Body of pancreas (tissue), 4 donors: ENCODE results near the gene CHSY1. TPM values are rescaled to one million over a fixed set of nuclear protein-coding genes. Genes with fewer than 3 reads are reported as not detected.
A peak's percentile ranks its signal among the peaks of the same experiment; 100 is the strongest.

ENCODE experiments used
- ATAC-seq: fragments of 150-250 bp; one replicate; pipeline ENCODE4 v1.9.1; 2016
- DNase-seq, 4 donors: peaks; one replicate each; pipeline ENCODE4 v3.0.0-alpha.2; 2019
- H3K27ac ChIP-seq, 4 donors: fragments of 200-600 bp; sonication (generic); 1 replicate in 3 of 4; 2 replicates in 1 of 4; pipeline versions ENCODE4 v1.5.1 to v1.6.1; 2016 to 2019; ENCODE audit warnings: mild to moderate bottlenecking in 1 of 4, mixed read lengths in 1 of 4, moderate library complexity in 1 of 4
- H3K27me3 ChIP-seq, 2 donors: fragments of 200-600 bp; sonication (generic); one replicate each; pipeline ENCODE4 v1.6.0; 2016; ENCODE audit warnings: mild to moderate bottlenecking in 1 of 2
- H3K36me3 ChIP-seq, 2 donors: fragments of 200-600 bp; sonication (generic); replicated peaks in 1 of 2; 2 replicates each; pipeline ENCODE4 v1.5.1; 2016; ENCODE audit warnings: low read depth in 2 of 2; ENCODE audit not compliant: insufficient read depth in 1 of 2
- H3K4me1 ChIP-seq: fragments of 200-600 bp; sonication (generic); one replicate; pipeline ENCODE4 v1.6.0; 2016
- H3K4me3 ChIP-seq, 2 donors: fragments of 200-600 bp; sonication (generic); 1 replicate in 1 of 2; 2 replicates in 1 of 2; pipeline ENCODE4 v1.5.1; 2016 to 2019
- H3K9me3 ChIP-seq, 3 donors: fragments of 200-600 bp; sonication (generic); 1 replicate in 2 of 3; 2 replicates in 1 of 3; pipeline ENCODE4 v1.5.1; 2016
- POLR2A ChIP-seq, 3 donors: fragments of 450-650 bp; IDR thresholded peaks; one replicate each; pipeline ENCODE4 v1.6.1; 2016; ENCODE audit warnings: antibody characterized with exemption in 3 of 3, mild to moderate bottlenecking in 2 of 3
- WGBS, 2 donors: methylation state at CpG; one replicate each; pipeline ENCODE4 v1.1.5; 2017; 5-methylcytosine and 5-hydroxymethylcytosine counted together
- intact Hi-C: fragments of 100-400 bp; cut with DNase I; formaldehyde crosslinking; loops from one replicate; pipeline ENCODE4 v1.15.1; 2023
- total RNA-seq, 2 donors: library from RNA; depleted of rRNA; stranded (reverse); fragments of >200 nt; gene quantifications; one replicate each; pipeline ENCODE4 v1.1.0, GENCODE V29; 2016
- TF ChIP-seq, protein P1 (sequence below), 7 experiments: fragments of 450-650 bp in 4 of 7; fragments of 200-600 bp in 3 of 7; sonication (generic) in 3 of 7; IDR thresholded peaks; one replicate each; pipeline ENCODE4 v1.5.1; 2016 to 2019; ENCODE audit warnings: antibody characterized with exemption in 7 of 7

CHSY1 gene
- total RNA-seq, 2 donors from 2014 or later = 7.8 to 12.2 TPM

DNA sequence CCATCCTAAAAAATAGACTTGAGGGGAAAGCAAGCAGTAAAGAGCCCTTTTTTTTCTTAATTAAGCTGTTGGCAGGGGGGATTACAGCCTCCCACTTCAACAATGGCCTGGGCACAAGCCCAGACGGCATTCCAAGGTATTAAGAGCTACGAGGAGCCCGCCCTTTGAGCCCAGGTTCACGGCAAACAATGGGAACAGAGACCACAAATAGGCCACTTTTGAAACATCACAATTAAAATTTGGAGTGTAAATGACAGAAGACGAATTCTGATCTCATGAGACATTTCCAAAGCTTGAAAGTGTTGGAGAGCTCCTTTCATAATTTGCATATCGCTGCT is 8.9 kb downstream of the CHSY1 start:
- Histone ChIP-seq H3K27ac (no peak overlapping the region), H3K27me3 (no peaks in the 10 kb centered on the region), H3K36me3 (no peaks in the 10 kb centered on the region), H3K9me3 (no peaks in the 10 kb centered on the region), H3K4me1 (peaks cover 11% of the 10 kb centered on the region), H3K4me3 (no peak overlapping the region)
- no peak for DNase-seq
- intact Hi-C loops = no loop called here
- 72 to 82% methylated on average over 6 of the region's 6 CpGs for WGBS, 2 donors
- no peak for TF ChIP-seq POLR2A (IDR thresholded peaks at IDR 0.05)
- TF ChIP-seq, protein P1, sequence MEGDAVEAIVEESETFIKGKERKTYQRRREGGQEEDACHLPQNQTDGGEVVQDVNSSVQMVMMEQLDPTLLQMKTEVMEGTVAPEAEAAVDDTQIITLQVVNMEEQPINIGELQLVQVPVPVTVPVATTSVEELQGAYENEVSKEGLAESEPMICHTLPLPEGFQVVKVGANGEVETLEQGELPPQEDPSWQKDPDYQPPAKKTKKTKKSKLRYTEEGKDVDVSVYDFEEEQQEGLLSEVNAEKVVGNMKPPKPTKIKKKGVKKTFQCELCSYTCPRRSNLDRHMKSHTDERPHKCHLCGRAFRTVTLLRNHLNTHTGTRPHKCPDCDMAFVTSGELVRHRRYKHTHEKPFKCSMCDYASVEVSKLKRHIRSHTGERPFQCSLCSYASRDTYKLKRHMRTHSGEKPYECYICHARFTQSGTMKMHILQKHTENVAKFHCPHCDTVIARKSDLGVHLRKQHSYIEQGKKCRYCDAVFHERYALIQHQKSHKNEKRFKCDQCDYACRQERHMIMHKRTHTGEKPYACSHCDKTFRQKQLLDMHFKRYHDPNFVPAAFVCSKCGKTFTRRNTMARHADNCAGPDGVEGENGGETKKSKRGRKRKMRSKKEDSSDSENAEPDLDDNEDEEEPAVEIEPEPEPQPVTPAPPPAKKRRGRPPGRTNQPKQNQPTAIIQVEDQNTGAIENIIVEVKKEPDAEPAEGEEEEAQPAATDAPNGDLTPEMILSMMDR (IDR thresholded peaks at IDR 0.05) = no peak
- ATAC-seq = peak; percentile 9

DNA sequence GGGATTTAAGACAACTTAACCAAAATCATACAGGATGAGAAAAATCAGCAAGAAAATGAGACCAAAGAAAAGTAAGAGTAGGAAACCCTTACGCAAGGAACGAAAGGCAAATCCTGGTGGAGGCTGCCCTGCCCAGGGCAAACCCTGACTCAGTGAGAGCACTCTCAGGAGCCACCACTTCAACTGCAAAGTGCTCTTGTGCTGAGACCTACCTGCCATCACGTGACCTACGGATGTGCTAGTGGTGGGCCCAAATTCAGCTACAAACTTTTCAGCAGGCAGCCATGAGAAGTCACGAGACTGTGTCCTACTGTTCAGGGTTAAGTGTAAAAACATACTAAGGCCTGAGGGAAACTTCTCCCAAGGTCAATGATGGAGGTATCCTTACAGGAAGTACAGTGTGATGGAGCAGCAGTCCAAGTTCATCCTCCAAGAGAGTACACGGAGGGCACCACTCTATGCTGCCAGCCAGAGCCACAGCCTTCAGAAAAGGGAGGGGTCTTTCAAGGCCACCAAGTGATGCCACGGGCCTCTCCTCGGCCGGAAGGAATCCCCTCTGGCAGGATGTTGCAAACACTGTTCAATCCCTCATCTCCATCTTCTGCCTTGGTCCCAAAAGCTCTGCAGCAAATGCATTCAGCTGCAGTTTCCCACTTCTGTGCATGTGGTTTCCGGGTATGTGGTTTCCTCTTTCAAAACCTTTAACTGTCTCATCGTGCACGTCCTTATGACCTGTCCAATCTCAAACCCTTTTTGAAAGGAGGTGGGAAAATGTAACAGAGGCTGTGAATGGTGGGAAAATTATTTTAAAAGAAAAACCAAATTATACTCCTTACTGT is 9.5 kb downstream of the CHSY1 start:
- H3K9me3 ChIP-seq = no peaks in the 10 kb centered on the region
- WGBS, 2 donors = 58 to 67% methylated on average over 12 of the region's 12 CpGs
- intact Hi-C loops = no loop called here
- H3K27me3 ChIP-seq = no peaks in the 10 kb centered on the region
- ATAC-seq (peak; percentile 33), DNase-seq (peak in 1 of 4 donors; percentile 44)
- TF ChIP-seq, protein P1 (IDR thresholded peaks at IDR 0.05) = no peak
- TF ChIP-seq POLR2A (IDR thresholded peaks at IDR 0.05) = no peak
- H3K4me1 ChIP-seq = peaks cover 11% of the 10 kb centered on the region
- H3K4me3 ChIP-seq = no peak overlapping the region
- no peak overlapping the region for H3K27ac ChIP-seq
- H3K36me3 ChIP-seq = no peaks in the 10 kb centered on the region

DNA sequence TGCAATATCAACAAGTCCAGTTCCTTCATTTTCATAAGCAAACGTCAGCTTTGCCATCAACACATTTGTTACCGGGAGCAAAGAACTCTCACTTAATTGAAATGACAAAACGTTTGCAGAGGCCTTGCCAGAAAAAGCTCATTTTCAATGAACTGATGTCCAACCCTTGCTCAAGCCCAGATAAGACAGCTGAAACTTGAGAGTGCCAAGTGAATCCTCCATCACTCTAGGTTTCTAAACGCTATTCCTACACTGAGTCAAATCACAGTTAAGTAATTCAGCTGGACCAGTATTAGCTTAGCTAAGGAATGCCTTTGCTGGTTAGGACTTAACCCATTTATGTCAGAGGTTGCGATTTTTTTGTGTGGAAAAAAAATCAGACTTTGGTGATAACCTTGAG is 11.5 kb downstream of the CHSY1 start:
- H3K27ac ChIP-seq = no peak overlapping the region
- H3K27me3 ChIP-seq = no peaks in the 10 kb centered on the region
- no peak for DNase-seq
- H3K4me1 ChIP-seq = peaks cover 11% of the 10 kb centered on the region
- TF ChIP-seq, protein P1 (IDR thresholded peaks at IDR 0.05) = no peak
- TF ChIP-seq POLR2A (IDR thresholded peaks at IDR 0.05) = no peak
- H3K9me3 ChIP-seq = no peaks in the 10 kb centered on the region
- intact Hi-C loops = no loop called here
- peak; percentile 26 for ATAC-seq
- no peak overlapping the region for H3K4me3 ChIP-seq
- no peaks in the 10 kb centered on the region for H3K36me3 ChIP-seq
- 42 to 52% methylated on average over 5 of the region's 5 CpGs for WGBS, 2 donors

DNA sequence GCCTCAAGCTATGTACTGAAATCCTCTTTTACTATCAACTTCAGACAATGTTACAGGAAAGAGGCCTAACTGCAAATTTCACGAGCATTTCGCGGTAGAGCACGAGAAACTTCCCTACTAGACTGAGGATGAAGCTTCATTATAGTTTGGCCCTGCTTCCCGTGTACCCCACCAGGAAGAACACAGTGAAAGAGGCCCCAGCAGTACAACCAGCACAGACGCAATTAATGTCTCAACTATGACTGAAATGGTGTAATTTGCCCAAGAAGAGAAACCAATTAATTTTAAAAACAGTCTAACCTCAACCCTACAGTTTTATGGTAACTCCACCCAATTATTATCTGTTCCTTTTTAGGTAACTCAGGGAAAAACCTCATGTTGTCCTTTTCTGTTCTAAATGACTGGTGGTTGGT is 12.1 kb downstream of the CHSY1 start:
- ATAC-seq (no peak), DNase-seq (no peak)
- TF ChIP-seq, protein P1 (IDR thresholded peaks at IDR 0.05) = no peak
- TF ChIP-seq POLR2A (IDR thresholded peaks at IDR 0.05) = no peak
- Histone ChIP-seq H3K4me1 (peaks cover 11% of the 10 kb centered on the region), H3K36me3 (no peaks in the 10 kb centered on the region), H3K9me3 (no peaks in the 10 kb centered on the region), H3K27ac (no peak overlapping the region), H3K27me3 (no peaks in the 10 kb centered on the region), H3K4me3 (no peak overlapping the region)
- WGBS, 2 donors = 62 to 89% methylated on average over 6 of the region's 6 CpGs
- intact Hi-C loops = no loop called here

DNA sequence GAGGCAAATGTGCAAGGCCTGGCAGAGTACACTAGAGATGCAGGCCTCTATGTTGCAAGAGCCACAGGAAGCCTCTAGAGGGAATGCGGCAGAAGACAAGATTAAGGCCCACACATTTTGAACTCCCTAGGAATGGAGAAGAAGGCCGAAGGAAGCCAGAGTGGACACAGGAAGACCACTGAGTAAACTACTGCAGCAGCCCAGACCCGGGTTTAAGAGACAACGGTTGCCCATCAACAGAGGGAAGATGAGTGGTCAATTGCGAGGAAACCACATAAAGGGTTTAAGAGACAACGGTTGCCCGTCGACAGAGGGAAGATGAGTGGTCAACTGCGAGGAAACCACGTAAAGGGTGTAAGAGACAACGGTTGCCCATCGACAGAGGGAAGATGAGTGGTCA is 14.6 kb downstream of the CHSY1 start:
- H3K4me3 ChIP-seq = no peak overlapping the region
- no peaks in the 10 kb centered on the region for H3K9me3 ChIP-seq
- H3K27me3 ChIP-seq = no peaks in the 10 kb centered on the region
- H3K27ac ChIP-seq = no peak overlapping the region
- TF ChIP-seq, protein P1 (IDR thresholded peaks at IDR 0.05) = no peak
- no peak for TF ChIP-seq POLR2A (IDR thresholded peaks at IDR 0.05)
- DNase-seq (peak in 1 of 4 donors; percentile 44), ATAC-seq (no peak)
- H3K36me3 ChIP-seq = peaks cover 0 to 3% of the 10 kb centered on the region in 2 donors
- peaks cover 6% of the 10 kb centered on the region for H3K4me1 ChIP-seq
- 77 to 97% methylated on average over 12 of the region's 12 CpGs for WGBS, 2 donors
- intact Hi-C loops = no loop called here
